ENCODE data around the gene PTPRK.

Gene PTPRK

GRCh38 chr6:128515550-128516513 is 4.6 kb downstream of the PTPRK start:
- no peak for DNase-seq (ENCODE audit: low read depth)

- DNase-seq (ENCODE audit: low read depth): no peak
These were observed 6.5 kb downstream of the PTPRK start for GRCh38 chr6:128513878-128514277.

- DNase-seq (ENCODE audit: low read depth): no peak
These were observed 8.1 kb downstream of the PTPRK start for GRCh38 chr6:128512296-128512695.

GRCh38 chr6:128511506-128511905 is 8.9 kb downstream of the PTPRK start:
- DNase-seq (ENCODE audit: low read depth): no peak

GRCh38 chr6:128509709-128510108 is 10.7 kb downstream of the PTPRK start:
- no peak for DNase-seq (ENCODE audit: low read depth)

GRCh38 chr6:128508588-128509296 is 11.7 kb downstream of the PTPRK start:
- DNase-seq (ENCODE audit: low read depth): no peak

GRCh38 chr6:128507337-128508310 is 12.8 kb downstream of the PTPRK start:
- no peak for DNase-seq (ENCODE audit: low read depth)

GRCh38 chr6:128505603-128506002 is 14.8 kb downstream of the PTPRK start:
- DNase-seq (ENCODE audit: low read depth): no peak

GRCh38 chr6:128504003-128504654 is 16.3 kb downstream of the PTPRK start:
- DNase-seq (ENCODE audit: low read depth): no peak

GRCh38 chr6:128500749-128501600 is 19.4 kb downstream of the PTPRK start:
- DNase-seq (ENCODE audit: low read depth): no peak

- no peak for DNase-seq (ENCODE audit: low read depth)
These were observed 20.4 kb downstream of the PTPRK start for GRCh38 chr6:128500014-128500413.

- DNase-seq (ENCODE audit: low read depth): no peak
These were observed 21.2 kb downstream of the PTPRK start for GRCh38 chr6:128499079-128499731.

- no peak for DNase-seq (ENCODE audit: low read depth)
These were observed 22.2 kb downstream of the PTPRK start for GRCh38 chr6:128498234-128498633.

- no peak for DNase-seq (ENCODE audit: low read depth)
These were observed 24.7 kb downstream of the PTPRK start for GRCh38 chr6:128495536-128496333.

- no peak for DNase-seq (ENCODE audit: low read depth)
These were observed 26.0 kb downstream of the PTPRK start for GRCh38 chr6:128494440-128494839.

- DNase-seq (ENCODE audit: low read depth): no peak
These were observed 26.5 kb downstream of the PTPRK start for GRCh38 chr6:128493877-128494276.

GRCh38 chr6:128492386-128492785 is 28.0 kb downstream of the PTPRK start:
- DNase-seq (ENCODE audit: low read depth): no peak

GRCh38 chr6:128491610-128492206 is 28.7 kb downstream of the PTPRK start:
- DNase-seq (ENCODE audit: low read depth): no peak

Data from activated T-cell treated with anti-CD3 and anti-CD28 coated beads for 48 hours (primary cell).